ENCODE data around the gene FBXO48.

The FBXO48 gene

DNA sequence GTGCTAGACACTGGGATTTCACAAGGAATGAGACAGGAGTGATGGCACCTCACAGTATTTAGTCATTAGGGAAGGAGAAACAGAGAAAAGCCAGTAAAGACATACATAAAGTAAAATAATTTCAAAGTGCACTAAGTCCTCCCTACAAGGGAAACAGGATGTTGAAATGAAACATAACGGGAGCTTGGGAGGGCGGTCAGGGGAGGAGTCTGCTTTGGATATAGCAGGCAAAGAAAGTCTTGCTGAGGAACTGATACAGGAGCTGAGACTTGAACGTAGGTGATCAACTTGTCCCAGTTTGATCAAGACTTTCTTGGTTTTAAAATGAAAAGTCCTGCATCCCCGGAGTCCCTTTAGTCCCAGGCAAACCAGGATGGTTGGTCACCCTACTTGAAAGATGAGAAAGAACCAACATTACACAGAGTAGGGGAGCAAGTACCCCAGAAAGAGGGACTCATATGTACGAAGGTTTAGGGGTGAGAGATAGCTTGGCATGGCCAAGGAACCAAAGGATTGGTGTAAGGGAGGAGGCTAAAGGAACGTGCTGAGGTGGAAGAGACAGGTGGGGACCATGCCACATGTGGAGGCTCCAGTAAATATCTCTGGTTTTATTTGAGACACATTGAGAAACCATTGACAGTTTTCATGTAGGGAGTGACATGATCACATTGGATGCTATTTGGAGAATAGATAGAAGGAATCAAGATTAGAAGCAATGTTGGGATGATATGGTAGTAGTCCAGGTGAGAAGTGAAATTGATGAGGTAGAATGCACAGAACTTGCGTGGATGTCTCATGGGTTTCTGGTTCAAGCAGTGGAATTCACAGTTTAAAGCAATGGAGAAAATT is 28.4 kb downstream of the FBXO48 start:
- no peak for DNase-seq (ENCODE audit: low read depth in 2 of 2, low spot score in 1 of 2)

DNA sequence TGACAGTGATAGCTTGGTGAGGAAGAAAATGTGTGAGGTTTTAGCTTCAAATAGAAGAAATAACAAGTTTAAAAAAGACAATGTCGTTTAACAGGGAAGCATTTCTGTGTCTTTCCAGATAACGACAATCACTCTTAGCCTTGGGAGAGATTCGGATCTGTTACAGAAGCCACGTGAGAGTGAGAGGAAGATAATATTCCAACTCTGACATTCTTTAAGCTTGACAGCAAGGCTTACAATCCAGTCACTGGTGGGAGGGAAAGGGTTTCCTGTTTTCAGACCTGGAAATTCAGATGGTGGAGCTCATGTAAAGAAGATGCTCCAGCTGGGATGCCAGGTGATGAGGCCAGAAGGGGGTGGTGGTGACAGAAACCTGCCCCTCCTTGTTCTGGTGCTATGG is 30.8 kb downstream of the FBXO48 start:
- no peak for DNase-seq (ENCODE audit: low read depth in 2 of 2, low spot score in 1 of 2)

DNA sequence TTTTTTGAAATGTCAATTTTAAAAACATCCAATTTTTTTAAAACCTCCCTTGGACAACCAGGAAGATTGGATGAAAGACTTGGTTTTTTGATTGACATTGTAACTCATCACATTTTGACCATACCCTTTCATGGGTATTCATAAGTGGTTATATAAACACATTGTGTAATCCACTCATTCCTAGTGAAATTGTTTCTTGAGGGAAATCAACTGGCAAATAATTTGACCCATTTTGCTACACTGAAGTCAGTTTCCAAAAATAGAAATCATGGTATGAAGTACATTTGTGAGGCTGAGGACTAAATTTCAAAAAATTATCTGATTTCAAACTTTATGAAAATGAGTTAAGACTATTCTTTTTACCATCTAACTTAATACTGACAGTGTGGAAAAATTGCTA is 31.5 kb downstream of the FBXO48 start:
- DNase-seq (ENCODE audit: low read depth in 2 of 2, low spot score in 1 of 2), result no peak

DNA sequence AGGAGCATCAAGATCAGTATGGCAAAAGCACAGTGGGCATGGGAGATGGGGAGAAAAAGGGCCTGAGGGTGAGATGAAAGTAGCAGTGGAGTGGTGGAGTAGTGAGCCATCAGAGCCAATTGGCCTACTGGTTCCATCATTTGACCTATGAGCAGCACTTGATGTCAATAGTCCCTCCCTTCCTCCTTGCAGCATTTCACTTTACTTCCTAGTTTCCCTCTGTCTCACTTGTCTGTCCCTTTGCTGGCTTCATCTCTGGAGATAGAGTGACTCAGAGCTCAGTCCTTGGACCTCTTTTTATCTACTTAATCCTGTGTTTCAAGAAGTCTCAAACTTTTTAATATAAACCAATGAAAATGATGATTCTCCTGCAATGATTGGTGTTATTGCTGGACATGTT is 32.1 kb downstream of the FBXO48 start:
- DNase-seq (ENCODE audit: low read depth in 2 of 2, low spot score in 1 of 2), result no peak

DNA sequence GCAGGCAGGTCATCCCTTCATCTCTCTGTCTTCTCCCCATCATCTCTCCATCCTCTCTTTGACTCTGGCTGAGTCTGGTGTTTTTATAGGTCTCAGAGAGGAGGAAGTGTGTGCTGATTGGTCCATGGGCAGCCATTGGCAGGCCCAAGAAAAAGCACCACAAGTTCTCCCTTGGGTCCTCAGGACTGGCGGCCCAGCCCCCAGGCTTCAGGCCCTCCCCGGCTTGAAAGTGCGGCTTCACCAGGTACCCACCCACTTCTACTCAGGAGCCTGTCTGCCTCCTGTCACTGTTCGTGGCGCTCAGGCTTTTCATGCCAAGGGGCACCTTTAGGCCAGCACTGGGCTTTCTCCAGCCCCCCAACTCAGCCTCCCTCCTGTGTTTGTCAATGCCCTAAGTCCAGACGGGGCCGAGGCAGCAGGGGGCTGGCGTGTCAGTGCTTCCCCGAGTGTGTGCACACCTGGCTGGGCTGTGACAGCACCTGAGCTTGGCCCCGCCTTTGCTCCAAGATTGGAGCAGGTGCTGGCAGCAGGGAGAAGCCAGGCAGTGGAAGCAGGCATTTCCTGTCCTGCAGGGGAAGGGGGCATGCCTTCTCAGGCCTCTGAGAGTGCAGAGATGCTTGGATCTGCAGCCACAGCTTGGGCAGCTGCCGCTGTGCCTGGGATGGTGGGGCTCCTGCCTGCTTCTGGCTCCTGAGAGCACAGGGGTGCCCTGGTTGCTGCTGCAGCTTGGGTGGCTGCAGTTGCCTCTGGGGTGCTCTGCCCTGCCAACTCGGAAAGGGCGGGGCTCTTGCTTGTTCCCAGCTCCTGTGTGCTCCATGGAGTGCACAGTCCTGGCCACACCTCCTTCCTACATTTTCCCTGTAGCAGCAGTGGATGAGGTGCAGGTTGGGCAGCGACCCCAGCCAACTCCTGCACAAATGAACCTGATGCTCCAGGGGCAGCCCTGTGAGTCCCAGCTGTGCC is 34.1 kb downstream of the FBXO48 start:
- no peak for DNase-seq (ENCODE audit: low read depth in 2 of 2, low spot score in 1 of 2)

DNA sequence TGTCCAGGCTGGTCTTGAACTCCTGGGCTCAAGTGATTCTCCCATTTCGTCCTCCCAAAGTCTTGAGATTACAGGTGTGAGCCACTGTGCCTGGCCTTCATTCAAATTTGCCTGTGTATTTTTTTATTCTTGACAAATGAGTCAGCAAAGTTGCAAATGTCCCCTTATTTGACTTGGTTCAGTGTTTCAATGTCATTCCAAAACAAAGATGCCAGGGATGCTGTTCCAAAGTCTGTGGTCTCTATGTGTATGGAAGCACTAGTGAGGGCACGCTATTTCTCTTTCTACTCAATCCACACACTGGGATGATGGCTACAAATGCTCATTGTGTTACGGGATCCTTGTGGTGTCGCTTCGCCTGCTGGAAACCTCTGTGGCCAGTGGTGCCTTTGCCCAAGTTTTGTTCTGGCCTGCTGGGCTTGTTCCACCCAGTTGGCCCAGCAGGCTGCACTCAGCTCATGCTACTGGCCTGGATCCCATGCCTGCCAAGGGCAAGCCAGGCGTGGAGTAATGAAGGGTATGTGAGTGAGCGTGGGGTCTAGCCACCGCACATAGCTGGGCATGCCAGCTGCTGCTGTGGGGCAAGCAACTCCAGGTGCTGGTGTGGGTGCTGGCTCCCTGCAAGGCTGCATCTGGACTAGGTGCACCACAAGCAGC is 35.6 kb downstream of the FBXO48 start:
- DNase-seq (ENCODE audit: low read depth in 2 of 2, low spot score in 1 of 2), result no peak

DNA sequence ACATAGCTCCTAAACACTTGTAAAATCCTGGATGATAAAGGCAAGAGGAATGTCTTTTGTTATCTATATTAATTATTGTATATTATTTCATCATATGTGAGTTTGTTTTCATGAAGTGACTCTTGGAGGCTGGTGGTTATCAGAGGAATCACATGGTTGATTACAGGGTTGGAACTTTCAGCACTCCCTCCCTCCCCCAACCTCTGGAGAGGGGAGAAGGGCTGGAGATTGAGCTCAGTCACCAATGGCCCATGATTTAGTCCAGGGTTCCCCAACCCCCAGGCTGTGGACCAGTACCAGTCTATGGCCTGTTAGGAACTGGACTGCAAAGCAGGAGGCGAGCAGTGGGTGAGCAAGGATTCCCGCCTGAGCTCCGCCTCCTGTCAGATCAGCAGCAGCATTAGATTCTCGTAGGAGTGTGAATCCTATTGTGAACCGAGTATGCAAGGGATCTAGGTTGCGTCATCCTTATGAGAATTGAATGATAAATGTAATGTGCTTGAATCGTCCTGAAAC is 37.7 kb downstream of the FBXO48 start:
- DNase-seq (ENCODE audit: low read depth in 2 of 2, low spot score in 1 of 2), result no peak

DNA sequence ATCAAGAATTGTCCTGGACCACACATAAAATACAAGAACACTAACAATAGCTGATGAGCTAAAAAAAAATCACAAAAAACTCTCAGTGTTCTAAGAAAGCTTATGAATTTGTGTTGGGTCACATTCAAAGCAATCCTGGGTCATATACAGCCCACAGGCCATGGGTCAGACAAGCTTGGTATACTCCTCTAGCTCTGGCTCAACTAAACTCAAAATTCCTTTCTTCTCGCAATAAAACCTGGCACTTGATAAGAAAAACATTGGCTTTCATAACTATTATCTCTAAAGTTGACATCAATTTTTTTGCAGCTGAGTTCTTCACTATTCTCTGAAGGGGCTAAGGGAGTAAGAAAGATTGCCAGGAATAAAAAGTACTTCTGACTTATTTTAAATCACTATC is 38.3 kb downstream of the FBXO48 start:
- DNase-seq (ENCODE audit: low read depth in 2 of 2, low spot score in 1 of 2), result no peak

DNA sequence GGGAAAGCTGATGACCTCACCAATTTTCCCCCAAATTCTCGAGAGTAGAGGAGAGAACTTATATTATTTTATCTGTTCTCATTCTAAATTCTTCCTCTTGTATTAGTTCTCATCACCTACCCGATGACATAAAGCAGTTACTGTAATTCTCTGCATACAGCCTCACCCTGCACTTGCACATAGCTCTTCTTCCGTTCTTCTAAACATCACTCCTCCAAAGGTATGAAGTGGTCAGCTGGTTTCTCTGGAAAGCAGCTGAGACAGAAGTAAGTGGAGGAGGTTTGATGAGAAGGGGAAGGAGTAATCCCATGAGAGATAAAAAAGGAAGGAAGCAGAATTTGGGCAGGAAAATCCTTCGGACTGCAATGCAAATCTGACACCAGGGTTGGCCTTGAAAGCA is 39.0 kb downstream of the FBXO48 start:
- DNase-seq (ENCODE audit: low read depth in 2 of 2, low spot score in 1 of 2), result no peak

DNA sequence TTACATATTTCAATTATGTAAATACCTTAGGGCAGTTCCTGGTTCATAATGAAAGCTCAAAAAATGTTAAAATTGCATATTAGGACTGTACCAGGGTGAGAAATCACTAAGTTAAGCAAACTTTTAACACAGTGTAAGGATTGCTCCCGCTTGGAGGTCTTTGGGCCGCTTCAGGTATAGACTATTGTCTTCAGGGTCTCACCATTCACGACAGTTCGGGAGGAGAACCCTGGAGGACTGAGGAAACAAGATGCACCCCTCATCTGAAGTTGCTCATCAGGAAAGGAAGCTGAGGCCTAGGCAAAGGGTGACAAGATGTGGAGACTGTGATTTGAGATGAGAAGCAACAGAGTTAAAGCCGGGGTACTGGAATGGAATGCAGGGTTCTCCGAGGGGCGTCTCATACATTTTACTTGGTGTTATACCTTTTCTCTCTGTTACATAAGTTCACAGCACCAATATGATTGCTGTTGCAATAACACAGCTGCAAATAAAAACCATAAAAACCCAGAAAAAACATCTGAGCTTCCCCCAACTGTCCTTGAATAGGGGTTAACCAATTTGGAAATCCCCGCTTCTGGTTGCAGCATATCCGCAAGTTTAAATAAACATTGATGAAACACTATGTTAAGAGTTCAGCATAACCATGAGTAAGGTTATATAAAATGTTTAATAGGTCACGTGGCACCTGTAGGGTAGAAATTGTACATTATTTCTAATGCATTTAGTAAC is 40.1 kb downstream of the FBXO48 start:
- no peak for DNase-seq (ENCODE audit: low read depth in 2 of 2, low spot score in 1 of 2)

DNA sequence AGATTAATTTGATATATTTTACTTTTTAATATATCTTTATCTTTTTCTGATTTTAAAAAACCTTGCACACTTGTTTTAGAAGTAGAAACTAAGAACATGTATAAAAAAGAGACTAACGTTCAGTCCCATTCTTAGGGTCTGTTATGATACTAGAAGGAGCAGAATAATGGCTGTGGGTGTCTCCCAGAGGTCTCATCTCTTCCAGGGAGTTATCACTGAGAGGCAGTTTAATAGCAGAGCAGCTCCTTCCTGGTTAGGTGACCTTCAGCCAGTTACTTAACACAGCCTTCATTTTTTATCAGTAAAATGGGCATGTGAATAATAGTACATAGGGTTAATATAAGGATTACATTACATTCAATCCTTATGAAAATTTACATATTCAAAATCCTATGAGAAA is 40.6 kb downstream of the FBXO48 start:
- no peak for DNase-seq (ENCODE audit: low read depth in 2 of 2, low spot score in 1 of 2)

DNA sequence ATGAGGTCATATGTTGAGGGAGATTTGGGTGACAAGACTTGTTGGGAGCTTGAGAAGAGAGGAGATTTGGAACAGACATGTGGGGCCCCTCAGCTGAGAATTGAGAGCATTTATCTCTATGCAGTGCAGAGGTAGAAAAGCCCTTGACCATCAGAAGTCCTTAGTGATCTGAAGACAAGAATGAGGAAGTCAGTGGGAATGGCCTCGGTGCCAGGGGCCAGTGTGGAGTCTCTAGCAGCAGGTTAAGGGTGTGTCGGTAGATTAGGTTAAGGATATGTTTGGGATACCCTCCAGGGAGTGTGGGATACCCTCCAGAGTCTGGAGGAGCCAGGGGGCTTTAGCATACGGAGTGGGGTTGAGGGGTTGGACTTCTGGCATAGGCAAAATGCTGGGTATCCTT is 41.6 kb downstream of the FBXO48 start:
- DNase-seq (ENCODE audit: low read depth in 2 of 2, low spot score in 1 of 2), result no peak

DNA sequence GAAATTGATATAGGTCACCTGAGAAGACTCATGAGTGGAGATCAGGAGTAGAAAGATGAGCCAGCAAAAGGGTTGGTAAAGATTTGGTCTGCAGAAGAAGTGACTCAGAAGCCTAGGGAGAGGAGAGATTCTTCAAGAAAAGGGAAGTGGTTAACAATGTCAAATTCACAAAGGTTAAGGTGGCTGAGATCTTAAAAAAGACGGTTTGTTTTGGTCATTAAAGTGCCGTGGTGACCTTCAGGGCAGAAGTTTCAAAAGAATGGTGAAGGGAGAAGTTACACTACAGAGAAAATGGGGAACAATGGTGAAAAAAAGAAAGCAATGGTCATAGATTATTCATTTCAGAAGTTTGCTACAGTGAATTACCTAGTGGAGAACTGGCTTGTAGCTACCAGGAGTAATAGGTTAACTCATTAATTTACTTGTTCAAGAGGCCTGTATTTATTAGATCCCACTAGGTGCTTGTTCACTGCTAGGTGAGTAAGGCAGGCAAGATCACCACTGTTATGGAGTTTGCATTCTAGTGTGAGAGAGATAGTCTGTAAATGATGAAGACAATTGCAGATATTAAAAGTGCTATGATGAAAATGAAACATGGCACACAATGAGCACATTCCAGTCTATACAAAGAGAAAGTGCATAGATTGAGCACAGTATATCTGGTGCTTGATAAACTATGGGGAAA is 43.0 kb downstream of the FBXO48 start:
- DNase-seq (ENCODE audit: low read depth in 2 of 2, low spot score in 1 of 2), result no peak

DNA sequence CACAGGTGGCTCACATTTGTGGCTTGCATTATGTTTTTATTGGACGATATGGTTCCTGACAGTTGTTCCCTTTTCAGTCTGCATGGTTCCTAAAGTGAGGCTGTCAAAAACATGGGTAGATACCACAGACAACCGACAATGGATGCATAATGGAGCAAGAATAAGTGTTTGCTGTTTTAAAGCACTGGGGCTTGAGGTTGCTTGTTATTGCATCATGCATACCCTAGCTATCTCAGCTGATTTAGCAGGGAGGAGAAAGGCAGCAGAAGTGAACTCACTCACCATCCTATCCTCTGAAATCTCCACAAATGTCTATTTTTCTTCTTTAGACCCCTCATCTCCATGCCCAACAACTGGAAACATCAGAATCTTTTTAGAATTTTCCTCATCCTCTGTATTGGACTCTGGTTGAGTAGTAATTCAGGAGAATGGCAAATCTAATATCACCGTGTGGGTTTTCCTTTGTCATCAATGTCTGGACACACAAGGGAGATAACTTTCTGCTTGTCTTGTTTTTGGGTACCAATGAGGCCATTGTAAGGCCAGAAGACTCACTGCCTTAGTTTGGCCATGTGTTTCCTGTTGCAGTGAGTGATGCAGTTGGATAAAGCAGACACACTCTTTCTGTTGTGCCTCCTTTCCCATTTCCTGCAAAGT is 46.7 kb downstream of the FBXO48 start:
- no peak for DNase-seq (ENCODE audit: low read depth in 2 of 2, low spot score in 1 of 2)

DNA sequence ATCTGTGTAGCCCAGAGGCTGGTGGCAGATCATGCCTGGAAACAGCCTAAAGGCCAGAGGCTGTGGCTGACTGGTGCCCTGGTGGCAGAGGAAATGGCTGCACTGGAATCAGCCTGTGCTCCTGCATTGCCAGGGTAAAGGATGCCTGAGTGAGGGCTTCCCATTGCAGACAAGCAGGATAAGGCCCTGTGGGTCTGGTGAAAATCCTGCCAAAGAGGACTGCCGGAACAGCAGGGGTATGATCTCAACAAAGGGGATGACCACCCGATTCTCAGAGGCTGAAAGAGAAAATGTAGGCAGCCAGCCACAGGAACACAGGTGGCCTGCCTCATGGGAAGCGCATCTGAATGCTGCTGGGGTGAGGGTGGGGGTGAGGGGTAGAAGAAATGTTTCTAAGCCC is 48.2 kb downstream of the FBXO48 start:
- no peak for DNase-seq (ENCODE audit: low read depth in 2 of 2, low spot score in 1 of 2)

DNA sequence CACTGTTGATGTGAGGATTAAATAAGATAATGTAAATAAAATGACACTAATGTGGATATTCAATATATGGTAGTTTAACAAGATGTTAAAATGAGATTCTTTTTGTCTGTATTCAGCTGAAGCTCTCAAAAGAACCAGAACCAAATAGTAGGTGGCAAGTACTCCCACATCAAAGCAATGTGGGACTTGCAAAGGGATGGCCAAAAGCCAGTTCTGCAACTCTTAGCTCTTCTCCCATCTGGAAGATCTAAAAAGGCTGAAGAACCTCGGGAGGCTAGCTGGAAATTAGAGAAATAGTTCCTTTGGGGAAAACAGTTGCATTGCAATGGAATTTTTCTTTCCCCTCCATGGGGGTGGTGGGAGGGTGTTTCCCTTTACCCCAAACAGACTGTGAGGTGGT is 48.7 kb downstream of the FBXO48 start:
- DNase-seq (ENCODE audit: low read depth in 2 of 2, low spot score in 1 of 2), result no peak

DNA sequence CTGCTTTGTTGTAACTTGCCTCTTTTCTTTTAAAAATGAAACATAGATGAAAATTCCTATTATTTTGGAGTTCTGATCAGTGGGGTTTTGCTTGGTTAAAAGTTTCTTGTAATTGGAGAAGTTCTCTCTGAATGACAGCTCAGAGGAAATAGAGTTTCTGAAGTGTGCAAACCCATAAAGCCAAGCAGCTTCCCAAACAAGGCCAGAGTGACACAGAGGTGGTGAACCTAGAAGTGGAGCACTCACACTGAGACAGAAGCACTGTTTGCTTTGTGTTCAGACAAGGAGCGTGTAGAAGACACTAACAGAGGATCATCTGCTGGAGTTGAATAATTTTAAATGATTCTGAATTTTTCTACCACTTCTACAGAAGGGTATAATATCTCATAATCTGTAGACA is 49.2 kb downstream of the FBXO48 start:
- no peak for DNase-seq (ENCODE audit: low read depth in 2 of 2, low spot score in 1 of 2)

DNA sequence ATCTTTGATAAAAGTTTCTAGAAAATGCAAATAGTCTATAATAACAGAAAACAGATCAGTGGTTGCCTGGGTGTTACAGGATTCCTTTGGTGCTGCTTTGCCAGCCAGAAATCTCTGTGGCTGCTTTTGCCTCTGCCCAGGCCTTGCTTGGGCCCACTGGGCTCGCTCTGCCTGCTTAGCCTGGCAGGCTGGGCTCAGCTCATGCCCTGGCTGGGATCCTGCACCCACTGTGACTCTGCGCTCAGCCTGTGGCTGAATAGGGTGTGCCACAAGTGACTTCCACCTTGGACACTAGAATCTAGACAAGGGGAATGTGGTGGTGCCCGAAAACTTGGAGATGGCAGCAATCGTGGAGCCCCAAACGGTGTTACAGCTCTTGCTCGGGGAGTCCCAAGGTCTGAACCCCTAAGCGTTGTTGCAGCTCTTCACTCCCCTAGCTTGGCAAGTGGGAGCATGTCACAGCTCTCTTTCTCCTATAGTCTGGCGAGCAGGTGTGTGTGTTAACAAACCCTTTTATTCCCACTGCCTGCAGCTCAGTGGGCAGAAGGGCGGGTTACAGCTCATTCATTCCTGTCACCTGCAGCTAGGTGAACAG is 50.9 kb downstream of the FBXO48 start:
- DNase-seq (ENCODE audit: low read depth in 2 of 2, low spot score in 1 of 2), result no peak

DNA sequence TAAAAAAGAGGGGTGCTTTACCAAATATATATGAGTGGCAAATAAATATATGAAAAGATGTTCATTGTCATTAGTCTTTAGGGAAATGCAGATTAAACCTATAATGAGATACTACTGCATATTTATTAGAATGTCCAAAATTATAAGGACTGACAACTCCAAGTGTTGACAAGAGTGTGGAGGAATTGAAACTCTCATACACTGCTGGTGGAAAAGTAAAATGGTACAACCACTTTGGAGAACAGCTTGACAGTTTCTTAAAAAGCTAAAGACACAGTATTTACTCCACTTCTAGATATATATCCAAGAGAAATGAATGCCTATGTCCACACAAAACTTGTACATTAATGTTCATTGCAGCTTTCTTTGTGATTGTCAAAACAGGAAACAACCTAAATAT is 51.6 kb downstream of the FBXO48 start:
- DNase-seq (ENCODE audit: low read depth in 2 of 2, low spot score in 1 of 2), result no peak

Data from stimulated activated CD8-positive, alpha-beta memory T cell treated with anti-CD3 and anti-CD28 coated beads, Interleukin-4, amount 100 ng/mL, for 1 hour (primary cell).